GM12878 (cell line): ENCODE data around the gene CCDC138.

Source experiments
- FOXM1 ChIP-seq: IDR thresholded peaks from 2 replicates; pipeline ENCODE4 v1.6.1; 2012; ENCODE audit warnings: low read depth, mild to moderate bottlenecking, inconsistent platforms, low read length, moderate library complexity
- MXI1 ChIP-seq: fragments of 150-350 bp; IDR thresholded peaks from 2 replicates; pipeline ENCODE4 v1.6.1; 2011; ENCODE audit warnings: low read depth, mild to moderate bottlenecking, inconsistent platforms, low read length, improper control_type of control experiment
- NFIC ChIP-seq: IDR thresholded peaks from 2 replicates; pipeline ENCODE4 v1.6.1; 2012; ENCODE audit warnings: low read depth, mild to moderate bottlenecking, inconsistent platforms, low read length, moderate library complexity
- SUPT20H ChIP-seq: IDR thresholded peaks from 2 replicates; pipeline ENCODE4 v1.6.1; 2011; ENCODE audit warnings: low read depth, mild to moderate bottlenecking, low read length, moderate library complexity, borderline replicate concordance; ENCODE audit not compliant: control insufficient read depth
- TAF1 ChIP-seq: IDR thresholded peaks from 2 replicates; pipeline ENCODE4 v1.6.1; 2011; ENCODE audit warnings: mild to moderate bottlenecking, low read depth, low read length, borderline replicate concordance
- TF ChIP-seq, protein P1 (sequence below), 3 experiments: IDR thresholded peaks in 2 of 3; conservative IDR thresholded peaks in 1 of 3; 2 replicates each; pipeline ENCODE4 v1.5.1; 2011; ENCODE audit warnings: low read depth in 3 of 3, low read length in 3 of 3, mild to moderate bottlenecking in 3 of 3, control low read depth in 2 of 3, moderate library complexity in 2 of 3, inconsistent platforms in 1 of 3, mixed read lengths in 1 of 3; ENCODE audit not compliant: control insufficient read depth in 2 of 3, insufficient read depth in 1 of 3; ENCODE audit errors: extremely low read depth in 1 of 3
- TF ChIP-seq, protein P2 (sequence below): IDR thresholded peaks from 2 replicates; pipeline ENCODE4 v1.6.1; 2011; ENCODE audit warnings: borderline replicate concordance, low read depth, mild to moderate bottlenecking, moderate library complexity, mixed read lengths, low read length; ENCODE audit not compliant: insufficient read depth; ENCODE audit errors: extremely low read length
- TF ChIP-seq, protein P3 (sequence below): IDR thresholded peaks from 2 replicates; pipeline ENCODE4 v1.6.1; 2012; ENCODE audit warnings: low read length, inconsistent platforms

- TF ChIP-seq MXI1 (no peak), TAF1 (no peak), SUPT20H (no peak), NFIC (no peak), FOXM1 (no peak)
- TF ChIP-seq, protein P1, sequence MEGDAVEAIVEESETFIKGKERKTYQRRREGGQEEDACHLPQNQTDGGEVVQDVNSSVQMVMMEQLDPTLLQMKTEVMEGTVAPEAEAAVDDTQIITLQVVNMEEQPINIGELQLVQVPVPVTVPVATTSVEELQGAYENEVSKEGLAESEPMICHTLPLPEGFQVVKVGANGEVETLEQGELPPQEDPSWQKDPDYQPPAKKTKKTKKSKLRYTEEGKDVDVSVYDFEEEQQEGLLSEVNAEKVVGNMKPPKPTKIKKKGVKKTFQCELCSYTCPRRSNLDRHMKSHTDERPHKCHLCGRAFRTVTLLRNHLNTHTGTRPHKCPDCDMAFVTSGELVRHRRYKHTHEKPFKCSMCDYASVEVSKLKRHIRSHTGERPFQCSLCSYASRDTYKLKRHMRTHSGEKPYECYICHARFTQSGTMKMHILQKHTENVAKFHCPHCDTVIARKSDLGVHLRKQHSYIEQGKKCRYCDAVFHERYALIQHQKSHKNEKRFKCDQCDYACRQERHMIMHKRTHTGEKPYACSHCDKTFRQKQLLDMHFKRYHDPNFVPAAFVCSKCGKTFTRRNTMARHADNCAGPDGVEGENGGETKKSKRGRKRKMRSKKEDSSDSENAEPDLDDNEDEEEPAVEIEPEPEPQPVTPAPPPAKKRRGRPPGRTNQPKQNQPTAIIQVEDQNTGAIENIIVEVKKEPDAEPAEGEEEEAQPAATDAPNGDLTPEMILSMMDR (IDR thresholded peaks at IDR 0.05 in 2 of 3, conservative IDR thresholded peaks at IDR 0.05 in 1 of 3; ENCODE audit: control insufficient read depth in 2 of 3, extremely low read depth in 1 of 3, insufficient read depth in 1 of 3, low read depth in 3 of 3, low read length in 3 of 3): no peak
- TF ChIP-seq, protein P2, sequence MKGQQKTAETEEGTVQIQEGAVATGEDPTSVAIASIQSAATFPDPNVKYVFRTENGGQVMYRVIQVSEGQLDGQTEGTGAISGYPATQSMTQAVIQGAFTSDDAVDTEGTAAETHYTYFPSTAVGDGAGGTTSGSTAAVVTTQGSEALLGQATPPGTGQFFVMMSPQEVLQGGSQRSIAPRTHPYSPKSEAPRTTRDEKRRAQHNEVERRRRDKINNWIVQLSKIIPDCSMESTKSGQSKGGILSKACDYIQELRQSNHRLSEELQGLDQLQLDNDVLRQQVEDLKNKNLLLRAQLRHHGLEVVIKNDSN: no peak
- TF ChIP-seq, protein P3, sequence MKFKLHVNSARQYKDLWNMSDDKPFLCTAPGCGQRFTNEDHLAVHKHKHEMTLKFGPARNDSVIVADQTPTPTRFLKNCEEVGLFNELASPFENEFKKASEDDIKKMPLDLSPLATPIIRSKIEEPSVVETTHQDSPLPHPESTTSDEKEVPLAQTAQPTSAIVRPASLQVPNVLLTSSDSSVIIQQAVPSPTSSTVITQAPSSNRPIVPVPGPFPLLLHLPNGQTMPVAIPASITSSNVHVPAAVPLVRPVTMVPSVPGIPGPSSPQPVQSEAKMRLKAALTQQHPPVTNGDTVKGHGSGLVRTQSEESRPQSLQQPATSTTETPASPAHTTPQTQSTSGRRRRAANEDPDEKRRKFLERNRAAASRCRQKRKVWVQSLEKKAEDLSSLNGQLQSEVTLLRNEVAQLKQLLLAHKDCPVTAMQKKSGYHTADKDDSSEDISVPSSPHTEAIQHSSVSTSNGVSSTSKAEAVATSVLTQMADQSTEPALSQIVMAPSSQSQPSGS: no peak
Measured at GRCh38 chr2:108806371-108807113, 20.0 kb downstream of the CCDC138 start.
